Neutrophil (primary cell): Measurements from ENCODE around the gene TBC1D30.

Experiments
- H3K27ac ChIP-seq: fragments of 200-600 bp; sonication (generic); 2 replicates; pipeline ENCODE4 v1.5.1; 2016; ENCODE audit warnings: mild to moderate bottlenecking, moderate library complexity
- H3K27me3 ChIP-seq: fragments of 200-600 bp; sonication (generic); 2 replicates; pipeline ENCODE4 v1.6.0; 2016; ENCODE audit warnings: mild to moderate bottlenecking
- H3K36me3 ChIP-seq: fragments of 200-600 bp; sonication (generic); 2 replicates; pipeline ENCODE4 v1.5.1; 2017
- H3K4me1 ChIP-seq, 2 experiments: fragments of 200-600 bp in 1 of 2; sonication (generic) in 1 of 2; 1 replicate in 1 of 2; 2 replicates in 1 of 2; pipeline versions ENCODE4 v1.5.1 to v1.6.1; 2013 to 2016; ENCODE audit warnings: low read depth in 1 of 2, low read length in 1 of 2, mild to moderate bottlenecking in 1 of 2, moderate library complexity in 1 of 2; ENCODE audit not compliant: control insufficient read depth in 1 of 2, insufficient read depth in 1 of 2
- H3K4me3 ChIP-seq, 2 experiments: fragments of 200-600 bp in 1 of 2; sonication (generic) in 1 of 2; 1 replicate in 1 of 2; 2 replicates in 1 of 2; pipeline ENCODE4 v1.5.1; 2013 to 2016; ENCODE audit warnings: low read depth in 1 of 2, low read length in 1 of 2, mild to moderate bottlenecking in 1 of 2, moderate library complexity in 1 of 2
- H3K9me3 ChIP-seq: fragments of 200-600 bp; sonication (generic); 2 replicates; pipeline ENCODE4 v1.5.1; 2016
- TF ChIP-seq, protein P1 (sequence below): fragments of 200-600 bp; sonication (generic); IDR thresholded peaks from 2 replicates; pipeline ENCODE4 v1.5.1; 2016; ENCODE audit warnings: antibody characterized with exemption

TBC1D30 gene

DNA sequence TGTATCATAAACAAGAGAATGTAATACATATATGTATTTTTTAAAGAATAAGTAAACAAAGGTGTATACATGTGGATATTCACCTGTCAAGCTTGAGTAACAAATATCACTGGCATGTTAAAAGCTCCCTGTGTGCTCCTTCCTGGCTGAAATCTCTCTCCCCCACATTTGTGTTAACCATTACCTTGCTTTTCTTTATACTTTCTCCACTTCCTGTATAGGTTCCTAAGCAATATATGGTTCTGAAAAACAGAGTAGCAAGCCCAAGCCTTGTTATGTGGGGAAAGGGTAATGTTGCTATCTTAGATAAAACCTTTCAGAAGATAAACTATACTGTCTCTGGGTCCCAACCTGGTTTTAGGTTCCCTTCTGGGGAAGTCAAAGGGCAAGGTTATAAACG, 32.3 kb upstream of the TBC1D30 start:
- Histone ChIP-seq H3K27ac (no peak overlapping the region), H3K27me3 (no peaks in the 10 kb centered on the region), H3K4me3 (no peak overlapping the region), H3K9me3 (no peaks in the 10 kb centered on the region), H3K4me1 (peaks cover 0 to 12% of the 10 kb centered on the region in 2 experiments), H3K36me3 (no peaks in the 10 kb centered on the region)
- TF ChIP-seq, protein P1, sequence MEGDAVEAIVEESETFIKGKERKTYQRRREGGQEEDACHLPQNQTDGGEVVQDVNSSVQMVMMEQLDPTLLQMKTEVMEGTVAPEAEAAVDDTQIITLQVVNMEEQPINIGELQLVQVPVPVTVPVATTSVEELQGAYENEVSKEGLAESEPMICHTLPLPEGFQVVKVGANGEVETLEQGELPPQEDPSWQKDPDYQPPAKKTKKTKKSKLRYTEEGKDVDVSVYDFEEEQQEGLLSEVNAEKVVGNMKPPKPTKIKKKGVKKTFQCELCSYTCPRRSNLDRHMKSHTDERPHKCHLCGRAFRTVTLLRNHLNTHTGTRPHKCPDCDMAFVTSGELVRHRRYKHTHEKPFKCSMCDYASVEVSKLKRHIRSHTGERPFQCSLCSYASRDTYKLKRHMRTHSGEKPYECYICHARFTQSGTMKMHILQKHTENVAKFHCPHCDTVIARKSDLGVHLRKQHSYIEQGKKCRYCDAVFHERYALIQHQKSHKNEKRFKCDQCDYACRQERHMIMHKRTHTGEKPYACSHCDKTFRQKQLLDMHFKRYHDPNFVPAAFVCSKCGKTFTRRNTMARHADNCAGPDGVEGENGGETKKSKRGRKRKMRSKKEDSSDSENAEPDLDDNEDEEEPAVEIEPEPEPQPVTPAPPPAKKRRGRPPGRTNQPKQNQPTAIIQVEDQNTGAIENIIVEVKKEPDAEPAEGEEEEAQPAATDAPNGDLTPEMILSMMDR = no peak

DNA sequence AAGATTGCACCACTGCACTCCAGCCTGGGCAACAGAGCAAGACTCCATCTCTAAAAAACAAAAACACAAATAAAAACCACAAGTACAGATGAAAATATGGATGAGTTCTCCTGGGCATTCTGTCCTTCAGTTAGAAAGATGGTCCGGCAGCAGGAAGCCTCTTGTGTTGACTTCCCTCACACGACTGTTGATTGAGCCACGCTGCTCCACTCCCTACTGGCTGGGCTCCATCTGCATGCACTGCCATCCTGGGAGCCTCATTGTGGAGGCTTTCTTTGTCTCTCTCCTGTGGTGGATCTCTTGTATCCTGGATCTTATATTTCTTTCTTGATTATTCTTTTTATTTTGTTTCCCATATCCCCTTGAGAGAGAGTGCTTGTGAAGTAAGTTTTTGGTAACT, 30.8 kb upstream of the TBC1D30 start:
- TF ChIP-seq, protein P1 = no peak
- Histone ChIP-seq H3K27ac (no peak overlapping the region), H3K9me3 (no peaks in the 10 kb centered on the region), H3K4me1 (peaks cover 0 to 12% of the 10 kb centered on the region in 2 experiments), H3K27me3 (no peaks in the 10 kb centered on the region), H3K4me3 (no peak overlapping the region), H3K36me3 (no peaks in the 10 kb centered on the region)

DNA sequence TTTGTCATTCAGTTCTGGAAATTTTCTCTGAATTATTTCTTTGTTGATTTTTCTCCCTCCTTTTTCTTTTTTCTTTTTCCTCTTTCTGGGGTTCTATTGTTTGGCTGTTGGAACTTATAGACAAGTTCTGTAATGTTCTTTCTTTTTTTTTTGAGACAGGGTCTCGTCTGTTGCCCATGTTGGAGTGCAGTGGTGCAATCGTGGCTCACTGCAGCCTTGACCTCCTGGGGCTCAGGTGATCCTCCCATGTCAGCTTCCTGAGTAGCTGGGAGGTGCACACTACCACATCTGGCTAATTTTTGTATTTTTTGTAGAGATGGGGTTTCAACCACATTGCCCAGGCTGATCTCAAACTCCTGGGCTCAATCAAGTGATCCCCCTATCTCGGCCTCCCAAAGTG, 30.1 kb upstream of the TBC1D30 start:
- Histone ChIP-seq H3K27ac (no peak overlapping the region), H3K4me1 (peaks cover 0 to 12% of the 10 kb centered on the region in 2 experiments), H3K4me3 (no peak overlapping the region), H3K36me3 (no peaks in the 10 kb centered on the region), H3K9me3 (no peaks in the 10 kb centered on the region), H3K27me3 (no peaks in the 10 kb centered on the region)
- TF ChIP-seq, protein P1 = no peak

DNA sequence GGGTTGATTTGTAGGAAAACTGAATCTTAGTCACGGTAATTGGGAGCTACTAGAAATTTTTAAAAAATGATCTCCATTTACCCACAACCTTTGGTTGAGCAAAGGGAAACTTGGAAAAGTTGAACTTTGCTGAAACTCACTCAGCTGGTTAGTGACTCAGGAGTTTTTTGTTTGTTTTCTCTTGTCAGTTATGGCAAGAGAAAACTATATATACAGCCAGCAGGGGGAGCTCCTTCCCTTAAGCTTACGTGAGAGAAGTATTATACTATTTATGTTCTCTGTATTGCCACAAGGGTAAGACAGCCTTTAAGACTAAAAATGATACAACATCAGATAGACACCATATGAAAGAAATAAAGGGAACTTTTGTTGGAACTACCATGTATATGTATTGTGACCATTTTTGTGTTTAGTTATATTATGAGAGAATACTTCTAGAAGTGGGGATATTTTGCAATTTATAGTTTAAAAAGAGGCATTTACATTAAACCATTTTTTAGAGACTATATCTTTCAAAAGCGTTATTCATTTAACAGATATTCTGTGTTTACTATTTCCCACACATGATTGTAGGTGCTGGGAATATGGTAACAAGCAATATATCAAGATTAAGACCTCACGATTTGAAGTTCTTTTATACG, 28.1 kb upstream of the TBC1D30 start:
- no peaks in the 10 kb centered on the region for H3K9me3 ChIP-seq
- TF ChIP-seq, protein P1 = peak; percentile 78
- H3K4me1 ChIP-seq = peaks cover 0 to 19% of the 10 kb centered on the region in 2 experiments
- no peaks in the 10 kb centered on the region for H3K27me3 ChIP-seq
- no peak overlapping the region for H3K27ac ChIP-seq
- no peak overlapping the region for H3K4me3 ChIP-seq
- H3K36me3 ChIP-seq = no peaks in the 10 kb centered on the region

DNA sequence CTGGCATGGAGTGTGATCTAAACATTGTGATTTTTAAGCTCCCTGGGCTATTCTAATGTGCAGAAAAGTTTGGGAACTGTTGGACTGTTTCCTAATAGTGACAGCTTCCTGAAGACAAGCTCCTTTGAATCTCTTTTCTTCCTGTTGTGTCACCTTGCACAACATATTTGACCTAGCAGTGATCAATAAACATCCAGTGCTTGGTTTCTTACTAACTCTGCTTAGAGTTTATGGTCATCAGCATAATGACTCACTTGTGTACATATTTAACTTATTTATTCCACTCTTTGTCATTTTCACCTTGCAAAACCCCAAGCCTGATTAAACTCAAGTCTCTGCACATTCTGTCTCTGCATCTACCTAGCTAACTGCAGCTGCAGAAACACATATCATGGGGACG, 27.3 kb upstream of the TBC1D30 start:
- Histone ChIP-seq H3K9me3 (no peaks in the 10 kb centered on the region), H3K27ac (no peak overlapping the region), H3K4me1 (peaks cover 3 to 19% of the 10 kb centered on the region in 2 experiments), H3K36me3 (no peaks in the 10 kb centered on the region), H3K4me3 (no peak overlapping the region), H3K27me3 (no peaks in the 10 kb centered on the region)
- TF ChIP-seq, protein P1 = no peak
